ENCODE results near the gene SPRY2. TPM values are rescaled to one million over a fixed set of nuclear protein-coding genes. Genes with fewer than 3 reads are reported as not detected.
A peak's percentile ranks its signal among the peaks of the same experiment; 100 is the strongest.

The SPRY2 gene
- total and polyA plus RNA-seq, 2 of the 13 experiments (the other 11 are each of a cell fraction or from before 2014, with no cell fraction given): 7.4 to 25.1 TPM

- no peak for TF ChIP-seq ADNP (CRISPR knock-in tag; IDR thresholded peaks at IDR 0.05)
- TF ChIP-seq, protein P1, sequence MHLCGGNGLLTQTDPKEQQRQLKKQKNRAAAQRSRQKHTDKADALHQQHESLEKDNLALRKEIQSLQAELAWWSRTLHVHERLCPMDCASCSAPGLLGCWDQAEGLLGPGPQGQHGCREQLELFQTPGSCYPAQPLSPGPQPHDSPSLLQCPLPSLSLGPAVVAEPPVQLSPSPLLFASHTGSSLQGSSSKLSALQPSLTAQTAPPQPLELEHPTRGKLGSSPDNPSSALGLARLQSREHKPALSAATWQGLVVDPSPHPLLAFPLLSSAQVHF (CRISPR knock-in tag; IDR thresholded peaks at IDR 0.05): no peak
- TF ChIP-seq, protein P2, sequence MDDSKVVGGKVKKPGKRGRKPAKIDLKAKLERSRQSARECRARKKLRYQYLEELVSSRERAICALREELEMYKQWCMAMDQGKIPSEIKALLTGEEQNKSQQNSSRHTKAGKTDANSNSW (CRISPR knock-in tag; IDR thresholded peaks at IDR 0.05; ENCODE audit: borderline replicate concordance): no peak
- TF ChIP-seq, protein P3, sequence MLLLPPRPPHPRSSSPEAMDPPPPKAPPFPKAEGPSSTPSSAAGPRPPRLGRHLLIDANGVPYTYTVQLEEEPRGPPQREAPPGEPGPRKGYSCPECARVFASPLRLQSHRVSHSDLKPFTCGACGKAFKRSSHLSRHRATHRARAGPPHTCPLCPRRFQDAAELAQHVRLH (CRISPR knock-in tag; IDR thresholded peaks at IDR 0.05; ENCODE audit: borderline replicate concordance, low read depth): no peak
- no peak for TF ChIP-seq NFYC (CRISPR knock-in tag; IDR thresholded peaks at IDR 0.05)
- peak; percentile 4; the same call in 1 of the 2 replicates for TF ChIP-seq ZNF768 (CRISPR knock-in tag; IDR thresholded peaks at IDR 0.05)
- no peak for TF ChIP-seq ARNT (IDR thresholded peaks at IDR 0.05)
- no peak for TF ChIP-seq ZNF550 (CRISPR knock-in tag; IDR thresholded peaks at IDR 0.05; ENCODE audit: borderline replicate concordance)
- TF ChIP-seq SRSF4 (IDR thresholded peaks at IDR 0.05; ENCODE audit: low read depth, low read length, poor library complexity, severe bottlenecking): no peak
- no peak for TF ChIP-seq NFE2L2 (IDR thresholded peaks at IDR 0.05; ENCODE audit: low read length)
- 0 out of 2 replicates have a peak, but pooled peaks have one; percentile 44 for TF ChIP-seq ZSCAN21 (CRISPR knock-in tag; IDR thresholded peaks at IDR 0.05; ENCODE audit: borderline replicate concordance)
- TF ChIP-seq ZFAT (CRISPR knock-in tag; conservative IDR thresholded peaks at IDR 0.05): no peak
- no peak for TF ChIP-seq ZFP1 (CRISPR knock-in tag; IDR thresholded peaks at IDR 0.05)
- peak; percentile 37; the same call in 1 of the 2 replicates for TF ChIP-seq ZNF784 (CRISPR knock-in tag; IDR thresholded peaks at IDR 0.05; ENCODE audit: borderline replicate concordance)
- no peak for TF ChIP-seq PAX8 (CRISPR knock-in tag; IDR thresholded peaks at IDR 0.05; ENCODE audit: borderline replicate concordance)
- TF ChIP-seq ZFP62 (CRISPR knock-in tag; IDR thresholded peaks at IDR 0.05): no peak
- TF ChIP-seq FOSL2 (CRISPR knock-in tag; IDR thresholded peaks at IDR 0.05): no peak
- TF ChIP-seq DR1 (CRISPR knock-in tag; IDR thresholded peaks at IDR 0.05): no peak
- no peak for TF ChIP-seq ATM (IDR thresholded peaks at IDR 0.05; ENCODE audit: borderline replicate concordance)
- peak; percentile 28; the same call in 1 of the 2 replicates for TF ChIP-seq GABPB1 (CRISPR knock-in tag; IDR thresholded peaks at IDR 0.05)
- TF ChIP-seq ZBTB43 (CRISPR knock-in tag; conservative IDR thresholded peaks at IDR 0.05): no peak
- no peak for TF ChIP-seq ZNF564 (CRISPR knock-in tag; IDR thresholded peaks at IDR 0.05)
- no peak for TF ChIP-seq SETDB1 (CRISPR knock-in tag; IDR thresholded peaks at IDR 0.05; ENCODE audit: borderline replicate concordance)
- no peak for TF ChIP-seq ZNF605 (CRISPR knock-in tag; IDR thresholded peaks at IDR 0.05)
- TF ChIP-seq SMYD3 (CRISPR knock-in tag; IDR thresholded peaks at IDR 0.05): no peak
- TF ChIP-seq SYNCRIP (IDR thresholded peaks at IDR 0.05; ENCODE audit: insufficient read depth, low read depth, low read length): no peak
- TF ChIP-seq, protein P4, sequence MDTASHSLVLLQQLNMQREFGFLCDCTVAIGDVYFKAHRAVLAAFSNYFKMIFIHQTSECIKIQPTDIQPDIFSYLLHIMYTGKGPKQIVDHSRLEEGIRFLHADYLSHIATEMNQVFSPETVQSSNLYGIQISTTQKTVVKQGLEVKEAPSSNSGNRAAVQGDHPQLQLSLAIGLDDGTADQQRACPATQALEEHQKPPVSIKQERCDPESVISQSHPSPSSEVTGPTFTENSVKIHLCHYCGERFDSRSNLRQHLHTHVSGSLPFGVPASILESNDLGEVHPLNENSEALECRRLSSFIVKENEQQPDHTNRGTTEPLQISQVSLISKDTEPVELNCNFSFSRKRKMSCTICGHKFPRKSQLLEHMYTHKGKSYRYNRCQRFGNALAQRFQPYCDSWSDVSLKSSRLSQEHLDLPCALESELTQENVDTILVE (CRISPR knock-in tag; IDR thresholded peaks at IDR 0.05): no peak
- TF ChIP-seq SNAI1 (CRISPR knock-in tag; IDR thresholded peaks at IDR 0.05; ENCODE audit: borderline replicate concordance): no peak
Measured at GRCh38 chr13:80339912-80340650, 845 bp downstream of the SPRY2 start (continued).

All from HepG2 (cell line).